H1 (cell line): ENCODE results near the gene ANK3. TPM values are rescaled to one million over a fixed set of nuclear protein-coding genes. Genes with fewer than 3 reads are reported as not detected.

Source experiments
- CBX8 ChIP-seq: fragments of 300-800, 300-1000 bp; sonication (generic); IDR thresholded peaks from 2 replicates; pipeline ENCODE4 v1.7.1; 2016; ENCODE audit warnings: low read depth, low read length, borderline replicate concordance
- KDM5A ChIP-seq: fragments of 200-600 bp; IDR thresholded peaks from 2 replicates; pipeline ENCODE4 v1.7.1; 2012; ENCODE audit warnings: mild to moderate bottlenecking, low read length, inconsistent platforms, mixed read lengths
- NANOG ChIP-seq: IDR thresholded peaks from 2 replicates; pipeline ENCODE4 v1.6.1; 2011; ENCODE audit warnings: low read length, low read depth, mild to moderate bottlenecking, inconsistent platforms; ENCODE audit not compliant: insufficient read depth, poor library complexity, severe bottlenecking
- POU5F1 ChIP-seq: IDR thresholded peaks from 2 replicates; pipeline ENCODE4 v1.6.1; 2011; ENCODE audit warnings: low read depth, mild to moderate bottlenecking, low read length, moderate library complexity
- SP2 ChIP-seq: IDR thresholded peaks from 2 replicates; pipeline ENCODE4 v1.6.1; 2012; ENCODE audit warnings: mild to moderate bottlenecking, low read length, inconsistent platforms
- TAF7 ChIP-seq: optimal IDR thresholded peaks from 2 replicates; pipeline ENCODE3; 2011; ENCODE audit warnings: low read depth, mild to moderate bottlenecking, inconsistent platforms, low read length, moderate library complexity, borderline replicate concordance
- polyA plus RNA-seq, 7 experiments: library from polyadenylated mRNA; depleted of rRNA in 3 of 7; stranded (reverse) in 5 of 7; unstranded in 2 of 7; fragments of >200 nt in 5 of 7; fragments of 200-250 nt in 2 of 7; gene quantifications; 1 replicate in 5 of 7; 2 replicates in 1 of 7; 4 replicates in 1 of 7; pipeline versions ENCODE4 v1.2.1 to v1.2.3, GENCODE V29; 2011 to 2013; ENCODE audit warnings: missing spikeins in 2 of 7, mixed read lengths in 2 of 7
- total RNA-seq: library from RNA; stranded (reverse); fragmentation: NEBNext Ultra II Directional; extraction: Animal tissue kit (Norgen Biotek cat#: 25700); gene quantifications from 2 replicates; pipeline ENCODE4 v1.2.1, GENCODE V29; 2021

The ANK3 gene
- total and polyA plus RNA-seq, 2 of the 8 experiments (the other 6 are each of a cell fraction or from before 2014, with no cell fraction given): 18.1 to 67.9 TPM

- TF ChIP-seq POU5F1: no peak
- TF ChIP-seq SP2: no peak
- TF ChIP-seq TAF7: no peak
- TF ChIP-seq NANOG: no peak
- TF ChIP-seq CBX8: no peak
- TF ChIP-seq KDM5A: no peak
Observed at GRCh38 chr10:60176925-60177324, 212.8 kb downstream of the ANK3 start (continued).
